Measurements from ENCODE around the gene ANKRD12.

ANKRD12 gene

GRCh38 chr18:9234528-9234927 is 97.9 kb downstream of the ANKRD12 start:
- DNase-seq (ENCODE audit: low spot score) = no peak
- in situ Hi-C loops (cut with MboI; ENCODE audit: low sequenced_read_pairs, unreplicated experiment) = no loop called here
- no peak for TF ChIP-seq CTCF (IDR thresholded peaks at IDR 0.05; ENCODE audit: borderline replicate concordance, control extremely low read depth, extremely low read depth, insufficient read depth, missing control alignments)

- no peak for DNase-seq (ENCODE audit: low spot score)
- no peak for TF ChIP-seq CTCF (IDR thresholded peaks at IDR 0.05; ENCODE audit: borderline replicate concordance, control extremely low read depth, extremely low read depth, insufficient read depth, missing control alignments)
- in situ Hi-C loops (cut with MboI; ENCODE audit: low sequenced_read_pairs, unreplicated experiment) = no loop called here
Observed at GRCh38 chr18:9237981-9238380, 101.4 kb downstream of the ANKRD12 start.

GRCh38 chr18:9239720-9240119 is 103.1 kb downstream of the ANKRD12 start:
- no peak for DNase-seq (ENCODE audit: low spot score)
- in situ Hi-C loops (cut with MboI; ENCODE audit: low sequenced_read_pairs, unreplicated experiment) = no loop called here
- no peak for TF ChIP-seq CTCF (IDR thresholded peaks at IDR 0.05; ENCODE audit: borderline replicate concordance, control extremely low read depth, extremely low read depth, insufficient read depth, missing control alignments)

- no peak for DNase-seq (ENCODE audit: low spot score)
- in situ Hi-C loops (cut with MboI; ENCODE audit: low sequenced_read_pairs, unreplicated experiment) = no loop called here
- TF ChIP-seq CTCF (IDR thresholded peaks at IDR 0.05; ENCODE audit: borderline replicate concordance, control extremely low read depth, extremely low read depth, insufficient read depth, missing control alignments) = no peak
Observed at GRCh38 chr18:9240270-9240669, 103.7 kb downstream of the ANKRD12 start.

GRCh38 chr18:9243029-9243428 is 106.4 kb downstream of the ANKRD12 start:
- no peak for TF ChIP-seq CTCF (IDR thresholded peaks at IDR 0.05; ENCODE audit: borderline replicate concordance, control extremely low read depth, extremely low read depth, insufficient read depth, missing control alignments)
- in situ Hi-C loops (cut with MboI; ENCODE audit: low sequenced_read_pairs, unreplicated experiment) = no loop called here
- no peak for DNase-seq (ENCODE audit: low spot score)

GRCh38 chr18:9244376-9244775 is 107.8 kb downstream of the ANKRD12 start:
- no peak for TF ChIP-seq CTCF (IDR thresholded peaks at IDR 0.05; ENCODE audit: borderline replicate concordance, control extremely low read depth, extremely low read depth, insufficient read depth, missing control alignments)
- DNase-seq (ENCODE audit: low spot score) = no peak
- in situ Hi-C loops (cut with MboI; ENCODE audit: low sequenced_read_pairs, unreplicated experiment) = no loop called here

GRCh38 chr18:9248661-9249060 is 112.1 kb downstream of the ANKRD12 start:
- no peak for DNase-seq (ENCODE audit: low spot score)
- TF ChIP-seq CTCF (IDR thresholded peaks at IDR 0.05; ENCODE audit: borderline replicate concordance, control extremely low read depth, extremely low read depth, insufficient read depth, missing control alignments) = no peak
- in situ Hi-C loops (cut with MboI; ENCODE audit: low sequenced_read_pairs, unreplicated experiment) = no loop called here

All from GM13976 (cell line).